NB4 (cell line): Measurements from ENCODE around the gene COL17A1.

ENCODE experiments used
- MYC ChIP-seq: IDR thresholded peaks from 2 replicates; pipeline ENCODE4 v1.6.1; 2011; ENCODE audit warnings: low read depth, low read length
- POLR2A ChIP-seq: IDR thresholded peaks from 2 replicates; pipeline ENCODE4 v1.6.1; 2011; ENCODE audit warnings: mild to moderate bottlenecking; ENCODE audit not compliant: insufficient read length; ENCODE audit errors: extremely low read depth
- TF ChIP-seq, protein P1 (sequence below): IDR thresholded peaks from one replicate; pipeline ENCODE4 v1.5.1; 2012; ENCODE audit warnings: low read depth, low read length

DNA sequence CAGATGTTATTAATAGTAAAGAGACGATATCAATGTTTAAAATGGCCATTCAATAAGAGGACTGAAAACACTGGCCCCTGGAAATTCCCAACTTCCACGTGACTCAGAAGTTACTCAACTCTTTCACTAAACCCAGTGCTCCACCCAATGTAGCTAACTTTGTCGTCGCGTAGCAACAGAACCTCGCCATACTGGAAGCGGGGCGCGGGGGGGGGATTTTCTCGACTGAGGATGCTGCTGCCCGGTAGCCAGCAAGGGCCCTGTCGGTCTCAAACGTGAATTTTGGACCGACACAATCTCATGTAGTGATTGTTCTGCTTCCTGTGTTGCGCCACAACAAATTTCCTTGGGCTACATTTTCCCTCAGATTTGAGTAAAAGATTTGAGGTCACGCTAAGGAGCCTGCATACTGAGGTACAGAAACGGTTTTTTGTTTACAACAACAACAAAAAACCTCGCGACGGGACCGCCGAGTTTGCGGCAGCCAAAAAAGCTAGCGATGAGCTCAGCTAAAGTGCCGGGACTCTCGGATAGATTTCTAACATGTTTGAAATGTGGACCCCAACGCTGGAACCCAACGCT, 35.3 kb upstream of the COL17A1 start:
- TF ChIP-seq, protein P1, sequence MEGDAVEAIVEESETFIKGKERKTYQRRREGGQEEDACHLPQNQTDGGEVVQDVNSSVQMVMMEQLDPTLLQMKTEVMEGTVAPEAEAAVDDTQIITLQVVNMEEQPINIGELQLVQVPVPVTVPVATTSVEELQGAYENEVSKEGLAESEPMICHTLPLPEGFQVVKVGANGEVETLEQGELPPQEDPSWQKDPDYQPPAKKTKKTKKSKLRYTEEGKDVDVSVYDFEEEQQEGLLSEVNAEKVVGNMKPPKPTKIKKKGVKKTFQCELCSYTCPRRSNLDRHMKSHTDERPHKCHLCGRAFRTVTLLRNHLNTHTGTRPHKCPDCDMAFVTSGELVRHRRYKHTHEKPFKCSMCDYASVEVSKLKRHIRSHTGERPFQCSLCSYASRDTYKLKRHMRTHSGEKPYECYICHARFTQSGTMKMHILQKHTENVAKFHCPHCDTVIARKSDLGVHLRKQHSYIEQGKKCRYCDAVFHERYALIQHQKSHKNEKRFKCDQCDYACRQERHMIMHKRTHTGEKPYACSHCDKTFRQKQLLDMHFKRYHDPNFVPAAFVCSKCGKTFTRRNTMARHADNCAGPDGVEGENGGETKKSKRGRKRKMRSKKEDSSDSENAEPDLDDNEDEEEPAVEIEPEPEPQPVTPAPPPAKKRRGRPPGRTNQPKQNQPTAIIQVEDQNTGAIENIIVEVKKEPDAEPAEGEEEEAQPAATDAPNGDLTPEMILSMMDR = no peak
- TF ChIP-seq POLR2A (no peak), MYC (peak; percentile 62)
